ENCODE results near the gene BABAM2. TPM values are rescaled to one million over a fixed set of nuclear protein-coding genes. Genes with fewer than 3 reads are reported as not detected.

The BABAM2 gene
- total RNA-seq, 1 donor from 2014 or later, result 34.6 TPM

- no peaks in the 10 kb centered on the region for H3K27me3 Mint-ChIP-seq (ENCODE audit: insufficient read depth, low read depth)
- no peak for DNase-seq (ENCODE audit: low spot score)
- no peak overlapping the region for H3K27ac ChIP-seq
- H3K79me2 ChIP-seq (ENCODE audit: low read depth), result no peaks in the 10 kb centered on the region
- no peaks in the 10 kb centered on the region for H3K9me3 Mint-ChIP-seq
- H3K9ac ChIP-seq, result no peak overlapping the region
- no peaks in the 10 kb centered on the region for H4K20me1 ChIP-seq (ENCODE audit: low read depth)
- H3K4me2 ChIP-seq, result no peak overlapping the region
- TF ChIP-seq EZH2 (IDR thresholded peaks at IDR 0.05) (no peak), CTCF (IDR thresholded peaks at IDR 0.05) (no peak), EZH2phosphoT487 (IDR thresholded peaks at IDR 0.05) (no peak)
- no peak overlapping the region for H3K4me3 ChIP-seq
- no peaks in the 10 kb centered on the region for H3K36me3 Mint-ChIP-seq
- H2AFZ ChIP-seq (replicated peaks), result no peak overlapping the region
- H3K9me3 ChIP-seq (ENCODE audit: low read depth), result no peaks in the 10 kb centered on the region
- H3F3A ChIP-seq (ENCODE audit: low read depth), result no peaks in the 10 kb centered on the region
- no peak overlapping the region for H3K4me3 Mint-ChIP-seq
- H3K36me3 ChIP-seq, result no peaks in the 10 kb centered on the region
- H3K4me1 ChIP-seq, result no peaks in the 10 kb centered on the region
- H3K27me3 ChIP-seq, result no peaks in the 10 kb centered on the region
- H3K4me1 Mint-ChIP-seq, result no peaks in the 10 kb centered on the region
- H3K27ac Mint-ChIP-seq, result no peak overlapping the region
Measured at GRCh38 chr2:28193630-28194403, 303.3 kb downstream of the BABAM2 start.

GRCh38 chr2:28199995-28200679 is 309.6 kb downstream of the BABAM2 start:
- DNase-seq (ENCODE audit: low spot score), result no peak
- H3K4me1 ChIP-seq, result peaks cover 5% of the 10 kb centered on the region
- no peaks in the 10 kb centered on the region for H3K36me3 Mint-ChIP-seq
- H3K9me3 Mint-ChIP-seq, result no peaks in the 10 kb centered on the region
- no peaks in the 10 kb centered on the region for H3F3A ChIP-seq (ENCODE audit: low read depth)
- H3K79me2 ChIP-seq (ENCODE audit: low read depth), result no peaks in the 10 kb centered on the region
- TF ChIP-seq CTCF (IDR thresholded peaks at IDR 0.05) (no peak), EZH2 (IDR thresholded peaks at IDR 0.05) (no peak), EZH2phosphoT487 (IDR thresholded peaks at IDR 0.05) (no peak)
- no peak overlapping the region for H3K4me3 Mint-ChIP-seq
- H3K9me3 ChIP-seq (ENCODE audit: low read depth), result no peaks in the 10 kb centered on the region
- no peaks in the 10 kb centered on the region for H3K27me3 ChIP-seq
- H3K4me1 Mint-ChIP-seq, result no peaks in the 10 kb centered on the region
- no peak overlapping the region for H3K27ac ChIP-seq
- H3K4me3 ChIP-seq, result no peak overlapping the region
- no peaks in the 10 kb centered on the region for H3K27me3 Mint-ChIP-seq (ENCODE audit: insufficient read depth, low read depth)
- no peak overlapping the region for H3K4me2 ChIP-seq
- no peaks in the 10 kb centered on the region for H4K20me1 ChIP-seq (ENCODE audit: low read depth)
- H3K27ac Mint-ChIP-seq, result no peak overlapping the region
- H3K36me3 ChIP-seq, result no peaks in the 10 kb centered on the region
- no peak overlapping the region for H3K9ac ChIP-seq
- no peak overlapping the region for H2AFZ ChIP-seq (replicated peaks)

- TF ChIP-seq CTCF (IDR thresholded peaks at IDR 0.05), result no peak
- TF ChIP-seq EZH2 (IDR thresholded peaks at IDR 0.05), result no peak
- TF ChIP-seq EZH2phosphoT487 (IDR thresholded peaks at IDR 0.05), result no peak
- no peak overlapping the region for H3K4me2 ChIP-seq
- no peaks in the 10 kb centered on the region for H3K4me1 Mint-ChIP-seq
Measured at GRCh38 chr2:28201671-28202180, 311.2 kb downstream of the BABAM2 start.

More at GRCh38 chr2:28201671-28202180, 311.2 kb downstream of the BABAM2 start:
- Mint-ChIP-seq H3K4me3 (no peak overlapping the region), H3K27me3 (ENCODE audit: insufficient read depth, low read depth) (no peaks in the 10 kb centered on the region), H3K27ac (no peak overlapping the region), H3K36me3 (no peaks in the 10 kb centered on the region), H3K9me3 (no peaks in the 10 kb centered on the region)
- DNase-seq (ENCODE audit: low spot score), result peak; percentile 27
- H4K20me1 ChIP-seq (ENCODE audit: low read depth), result no peaks in the 10 kb centered on the region
- H3K4me3 ChIP-seq, result no peak overlapping the region
- H3F3A ChIP-seq (ENCODE audit: low read depth), result no peaks in the 10 kb centered on the region
- no peak overlapping the region for H3K9ac ChIP-seq
- no peaks in the 10 kb centered on the region for H3K27me3 ChIP-seq
- no peaks in the 10 kb centered on the region for H3K36me3 ChIP-seq
- H3K79me2 ChIP-seq (ENCODE audit: low read depth), result no peaks in the 10 kb centered on the region
- peaks cover 5% of the 10 kb centered on the region for H3K4me1 ChIP-seq
- no peaks in the 10 kb centered on the region for H3K9me3 ChIP-seq (ENCODE audit: low read depth)
- no peak overlapping the region for H3K27ac ChIP-seq
- no peak overlapping the region for H2AFZ ChIP-seq (replicated peaks)

Data from neural progenitor cell (in vitro differentiated cells).